Progenitor cell of endocrine pancreas (in vitro differentiated cells): ENCODE measurements around the gene MVB12B. TPM values are rescaled to one million over a fixed set of nuclear protein-coding genes. Genes with fewer than 3 reads are reported as not detected.
A peak's percentile ranks its signal among the peaks of the same experiment; 100 is the strongest.

ENCODE experiments used
- DNase-seq: peaks from one replicate; pipeline ENCODE4 v3.0.0; 2021; ENCODE audit warnings: low spot score; ENCODE audit not compliant: unreplicated experiment
- H3K27ac Mint-ChIP-seq: 2 replicates; pipeline ENCODE4 v1.8.0; 2021; ENCODE audit warnings: mild to moderate bottlenecking, moderate library complexity, mixed read lengths
- H3K27me3 Mint-ChIP-seq: 2 replicates; pipeline ENCODE4 v1.8.0; 2021; ENCODE audit warnings: mixed read lengths
- H3K36me3 Mint-ChIP-seq: 2 replicates; pipeline ENCODE4 v1.8.0; 2022; ENCODE audit warnings: mixed read lengths; ENCODE audit not compliant: insufficient read depth
- H3K4me1 Mint-ChIP-seq: 2 replicates; pipeline ENCODE4 v1.8.0; 2021; ENCODE audit warnings: low read depth, mixed read lengths
- H3K4me3 Mint-ChIP-seq: 2 replicates; pipeline ENCODE4 v1.8.0; 2021; ENCODE audit warnings: low read depth, mild to moderate bottlenecking, moderate library complexity, mixed read lengths
- H3K9me3 Mint-ChIP-seq: 2 replicates; pipeline ENCODE4 v1.8.0; 2021; ENCODE audit warnings: low read depth, mixed read lengths
- total RNA-seq: library from RNA; stranded (reverse); gene quantifications from 2 replicates; pipeline ENCODE4 v1.2.1, GENCODE V29; 2021
- TF ChIP-seq, protein P1 (sequence below): fragments of 200-600 bp; sonication (generic); IDR thresholded peaks from one replicate; pipeline ENCODE4 v1.5.0; 2021; ENCODE audit warnings: antibody characterized with exemption, mild to moderate bottlenecking; ENCODE audit not compliant: unreplicated experiment

Gene MVB12B
- total RNA-seq, 1 donor from 2014 or later: 34.6 TPM

DNA sequence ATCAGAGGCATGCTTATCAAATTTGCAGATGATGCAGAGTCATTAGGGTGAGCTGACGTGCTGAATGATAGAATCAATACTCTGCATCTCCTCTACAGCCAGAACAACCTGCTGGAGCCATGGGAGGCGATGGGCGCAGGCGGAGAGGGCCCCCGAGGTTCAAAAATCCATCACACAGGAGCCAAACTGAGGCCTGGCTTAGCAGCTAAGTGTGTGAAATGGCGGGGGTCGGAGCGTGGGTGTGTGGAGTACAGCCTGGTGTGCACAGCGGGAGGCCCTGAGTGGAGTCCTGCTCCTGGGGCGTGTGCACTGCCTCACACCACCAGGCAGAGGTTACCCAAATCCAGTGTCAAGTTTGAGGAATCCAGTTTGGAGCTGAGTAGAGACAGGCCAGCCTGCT, 73.2 kb downstream of the MVB12B start:
- no peak for DNase-seq
- H3K36me3 Mint-ChIP-seq: peaks cover 12% of the 10 kb centered on the region
- H3K27ac Mint-ChIP-seq: peak overlapping the region; percentile 38
- no peaks in the 10 kb centered on the region for H3K27me3 Mint-ChIP-seq
- no peaks in the 10 kb centered on the region for H3K9me3 Mint-ChIP-seq
- no peak overlapping the region for H3K4me3 Mint-ChIP-seq
- TF ChIP-seq, protein P1, sequence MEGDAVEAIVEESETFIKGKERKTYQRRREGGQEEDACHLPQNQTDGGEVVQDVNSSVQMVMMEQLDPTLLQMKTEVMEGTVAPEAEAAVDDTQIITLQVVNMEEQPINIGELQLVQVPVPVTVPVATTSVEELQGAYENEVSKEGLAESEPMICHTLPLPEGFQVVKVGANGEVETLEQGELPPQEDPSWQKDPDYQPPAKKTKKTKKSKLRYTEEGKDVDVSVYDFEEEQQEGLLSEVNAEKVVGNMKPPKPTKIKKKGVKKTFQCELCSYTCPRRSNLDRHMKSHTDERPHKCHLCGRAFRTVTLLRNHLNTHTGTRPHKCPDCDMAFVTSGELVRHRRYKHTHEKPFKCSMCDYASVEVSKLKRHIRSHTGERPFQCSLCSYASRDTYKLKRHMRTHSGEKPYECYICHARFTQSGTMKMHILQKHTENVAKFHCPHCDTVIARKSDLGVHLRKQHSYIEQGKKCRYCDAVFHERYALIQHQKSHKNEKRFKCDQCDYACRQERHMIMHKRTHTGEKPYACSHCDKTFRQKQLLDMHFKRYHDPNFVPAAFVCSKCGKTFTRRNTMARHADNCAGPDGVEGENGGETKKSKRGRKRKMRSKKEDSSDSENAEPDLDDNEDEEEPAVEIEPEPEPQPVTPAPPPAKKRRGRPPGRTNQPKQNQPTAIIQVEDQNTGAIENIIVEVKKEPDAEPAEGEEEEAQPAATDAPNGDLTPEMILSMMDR: no peak
- no peaks in the 10 kb centered on the region for H3K4me1 Mint-ChIP-seq

DNA sequence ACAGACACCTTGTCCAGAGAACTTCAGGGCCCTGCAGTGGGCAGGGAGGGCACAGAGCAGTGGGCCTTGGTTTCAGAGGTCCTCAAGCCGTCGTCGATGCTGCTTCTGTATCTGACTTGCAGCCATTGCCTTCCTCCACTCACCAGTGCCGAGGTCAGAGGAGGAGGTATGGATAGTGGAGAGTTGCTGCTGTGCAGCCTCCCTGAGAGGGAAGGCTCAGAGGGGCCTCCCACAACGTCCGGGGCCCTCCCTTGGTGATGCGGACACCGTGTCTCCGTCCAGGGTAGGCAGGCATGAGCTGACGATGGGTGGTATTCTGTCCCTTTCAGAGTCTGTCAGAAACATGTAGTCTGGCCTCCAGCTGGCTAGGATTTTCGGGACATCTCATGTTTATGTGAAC, 73.9 kb downstream of the MVB12B start:
- Mint-ChIP-seq H3K27ac (no peak overlapping the region), H3K9me3 (no peaks in the 10 kb centered on the region), H3K4me3 (no peak overlapping the region), H3K36me3 (peaks cover 12% of the 10 kb centered on the region), H3K4me1 (peaks cover 3% of the 10 kb centered on the region), H3K27me3 (no peaks in the 10 kb centered on the region)
- DNase-seq: no peak
- TF ChIP-seq, protein P1: no peak

DNA sequence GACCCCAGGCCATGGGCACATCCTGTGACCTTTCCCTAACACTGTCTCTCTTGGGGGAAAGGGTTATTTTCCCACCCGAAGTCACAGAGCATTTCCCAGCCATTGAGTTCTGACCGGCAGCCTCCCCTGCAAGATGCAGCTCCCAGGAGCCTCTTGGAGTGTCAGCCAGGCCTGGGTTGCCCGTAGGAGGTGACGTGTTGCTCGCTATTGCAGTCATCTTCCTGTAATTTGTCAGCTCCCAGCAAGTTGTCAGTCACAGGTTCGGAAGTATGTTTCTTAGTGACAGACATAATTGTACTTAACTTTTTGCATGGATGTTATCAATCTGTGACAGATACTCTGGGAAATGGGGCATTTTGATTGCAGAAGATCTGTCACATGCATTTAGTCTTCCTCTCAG, 74.5 kb downstream of the MVB12B start:
- H3K36me3 Mint-ChIP-seq: peaks cover 11% of the 10 kb centered on the region

DNA sequence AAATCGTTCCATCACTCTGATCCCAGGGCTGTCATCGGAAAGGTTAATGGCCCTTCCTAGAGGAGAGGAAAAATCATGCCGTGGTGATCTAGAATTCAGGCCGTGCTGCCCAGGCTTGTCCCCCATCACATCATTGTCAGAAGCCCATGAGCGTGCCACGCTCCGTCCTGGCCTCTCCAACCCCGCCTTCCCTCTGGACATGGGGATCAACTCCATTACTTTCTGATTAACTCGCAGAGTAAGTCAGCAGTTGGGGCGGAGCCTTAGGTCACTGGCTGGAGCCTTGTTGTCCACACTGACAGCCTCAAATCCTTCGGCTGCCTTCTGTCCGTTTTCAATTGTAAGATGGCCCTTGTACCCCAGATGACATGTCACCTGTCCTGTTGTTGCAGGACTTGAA, 75.0 kb downstream of the MVB12B start:
- Mint-ChIP-seq H3K4me3 (no peak overlapping the region), H3K4me1 (peaks cover 6% of the 10 kb centered on the region), H3K36me3 (peaks cover 9% of the 10 kb centered on the region), H3K27me3 (no peaks in the 10 kb centered on the region), H3K27ac (no peak overlapping the region), H3K9me3 (no peaks in the 10 kb centered on the region)
- TF ChIP-seq, protein P1: no peak
- DNase-seq: no peak

More for the DNA sequence above, 74.5 kb downstream of the MVB12B start:
- Mint-ChIP-seq H3K4me1 (peaks cover 3% of the 10 kb centered on the region), H3K9me3 (no peaks in the 10 kb centered on the region), H3K4me3 (no peak overlapping the region), H3K27me3 (no peaks in the 10 kb centered on the region), H3K27ac (no peak overlapping the region)
- DNase-seq: no peak
- TF ChIP-seq, protein P1: no peak

DNA sequence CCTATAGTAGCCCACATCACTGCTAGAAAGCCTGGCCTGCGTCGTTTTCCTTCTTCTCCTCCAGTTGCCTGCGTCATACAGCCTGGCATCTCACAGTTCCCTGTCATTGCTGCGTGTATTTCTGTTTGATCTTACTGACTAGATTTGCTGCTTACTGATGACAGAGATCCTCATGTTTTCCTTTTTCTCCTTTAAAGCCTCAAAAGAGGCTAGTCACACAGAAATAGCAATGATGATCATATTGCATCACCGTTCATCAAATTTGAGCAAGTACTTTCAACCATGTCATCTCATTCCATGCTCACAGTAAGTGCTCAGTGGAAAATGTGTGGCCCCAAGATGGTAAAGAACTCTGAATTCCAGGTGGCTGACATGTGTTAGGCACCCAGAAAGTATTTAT, 76.8 kb downstream of the MVB12B start:
- Mint-ChIP-seq H3K4me3 (no peak overlapping the region), H3K4me1 (peaks cover 6% of the 10 kb centered on the region), H3K9me3 (no peaks in the 10 kb centered on the region), H3K27ac (no peak overlapping the region), H3K36me3 (peaks cover 6% of the 10 kb centered on the region), H3K27me3 (no peaks in the 10 kb centered on the region)
- DNase-seq: no peak
- TF ChIP-seq, protein P1: no peak
